Left cardiac atrium (tissue), 4 donors: ENCODE results near the gene HNRNPF. TPM values are rescaled to one million over a fixed set of nuclear protein-coding genes. Genes with fewer than 3 reads are reported as not detected.
A peak's percentile ranks its signal among the peaks of the same experiment; 100 is the strongest.

Source experiments
- ATAC-seq, 2 donors: fragments of 200-7000 bp; cut with Tn5 transposase; one replicate each; pipeline ENCODE4 v1.9.1; 2020; ENCODE audit warnings: mild to moderate bottlenecking in 2 of 2, moderate library complexity in 2 of 2
- DNase-seq: peaks from one replicate; pipeline ENCODE4 v3.0.0-alpha.2; 2020
- intact Hi-C, 2 donors: fragments of 100-400 bp; cut with DNase I; formaldehyde crosslinking; loops; one replicate each; pipeline versions ENCODE4 v1.14.1 to v1.15.1; 2022 to 2023
- total RNA-seq, 2 donors: library from RNA; stranded (reverse); fragmentation: NEBNext Ultra II Directional; extraction: Animal tissue kit (Norgen Biotek cat#: 25700); gene quantifications; one replicate each; pipeline ENCODE4 v1.2.1, GENCODE V29; 2021
- donor health status: DM: no; HTN: yes; CAD: no.
- donor health status: DM: no; HTN: yes; CAD: no; lungs with severe emphysema.
- donor health status: DM: yes; HTN: yes; CAD: no.
- donor health status: Dilated cardiomyopathy.

Gene HNRNPF
- total RNA-seq, 2 donors from 2014 or later, result 83.6 to 107 TPM

- no peak for DNase-seq
- ATAC-seq, result no peak
- intact Hi-C loops, result no loop called here
Measured at GRCh38 chr10:43360086-43360485, 48.9 kb downstream of the HNRNPF start.

- ATAC-seq, result no peak
- intact Hi-C loops, result no loop called here
- no peak for DNase-seq
Measured at GRCh38 chr10:43355749-43356371, 53.1 kb downstream of the HNRNPF start.

GRCh38 chr10:43354879-43355380, 54.1 kb downstream of the HNRNPF start:
- DNase-seq (no peak), ATAC-seq (no peak)
- intact Hi-C loops, result no loop called here

GRCh38 chr10:43354330-43354635, 54.7 kb downstream of the HNRNPF start:
- DNase-seq (no peak), ATAC-seq (no peak)
- intact Hi-C loops, result no loop called here

GRCh38 chr10:43353495-43354329, 55.3 kb downstream of the HNRNPF start:
- DNase-seq, result no peak
- no peak for ATAC-seq
- intact Hi-C loops, result no loop called here

- no peak for ATAC-seq
- intact Hi-C loops, result no loop called here
Measured at GRCh38 chr10:43352951-43353350, 56.0 kb downstream of the HNRNPF start.

GRCh38 chr10:43351301-43351700, 57.7 kb downstream of the HNRNPF start:
- DNase-seq (no peak), ATAC-seq (no peak)
- intact Hi-C loops, result no loop called here

More at GRCh38 chr10:43352951-43353350, 56.0 kb downstream of the HNRNPF start:
- DNase-seq, result no peak

- DNase-seq (no peak), ATAC-seq (no peak)
- intact Hi-C loops, result no loop called here
Measured at GRCh38 chr10:43350686-43351085, 58.3 kb downstream of the HNRNPF start.

GRCh38 chr10:43350156-43350555, 58.8 kb downstream of the HNRNPF start:
- DNase-seq, result no peak

GRCh38 chr10:43348511-43349312, 60.3 kb downstream of the HNRNPF start:
- DNase-seq (peak; percentile 85), ATAC-seq (peak; percentile 96 to 98)
- intact Hi-C loops, result loop anchor here in 1 of 2 donors (2.0 kb wide), 1 partner anchor 56 kb away; no protein-coding TSS in a partner anchor

More at GRCh38 chr10:43350156-43350555, 58.8 kb downstream of the HNRNPF start:
- ATAC-seq, result no peak
- intact Hi-C loops, result no loop called here

GRCh38 chr10:43347997-43348396, 61.0 kb downstream of the HNRNPF start:
- intact Hi-C loops, result loop anchor here in 1 of 2 donors (2.0 kb wide), 1 partner anchor 55 kb away; no protein-coding TSS in a partner anchor
- DNase-seq (no peak), ATAC-seq (no peak)

- intact Hi-C loops, result no loop called here
- no peak for ATAC-seq
- DNase-seq, result no peak
Measured at GRCh38 chr10:43344051-43344450, 64.9 kb downstream of the HNRNPF start.

- DNase-seq (no peak), ATAC-seq (no peak)
- intact Hi-C loops, result no loop called here
Measured at GRCh38 chr10:43343126-43343525, 65.9 kb downstream of the HNRNPF start.

GRCh38 chr10:43342279-43343125, 66.5 kb downstream of the HNRNPF start:
- intact Hi-C loops, result no loop called here
- ATAC-seq, result no peak
- no peak for DNase-seq

GRCh38 chr10:43341450-43341849, 67.5 kb downstream of the HNRNPF start:
- ATAC-seq (no peak), DNase-seq (no peak)
- intact Hi-C loops, result no loop called here

GRCh38 chr10:43340619-43341018, 68.4 kb downstream of the HNRNPF start:
- intact Hi-C loops, result no loop called here
- DNase-seq (no peak), ATAC-seq (peak in 1 of 2 donors; percentile 52)

GRCh38 chr10:43340101-43340500, 68.9 kb downstream of the HNRNPF start:
- DNase-seq, result no peak
- intact Hi-C loops, result no loop called here

GRCh38 chr10:43339136-43339535, 69.8 kb downstream of the HNRNPF start:
- DNase-seq (no peak), ATAC-seq (no peak)
- intact Hi-C loops, result no loop called here

More at GRCh38 chr10:43340101-43340500, 68.9 kb downstream of the HNRNPF start:
- no peak for ATAC-seq

- no peak for DNase-seq
- intact Hi-C loops, result no loop called here
- no peak for ATAC-seq
Measured at GRCh38 chr10:43338117-43338516, 70.9 kb downstream of the HNRNPF start.
